Subcutaneous adipose tissue (tissue), 4 donors: ENCODE results near the gene RNF151. TPM values are rescaled to one million over a fixed set of nuclear protein-coding genes. Genes with fewer than 3 reads are reported as not detected.

Source experiments
- CTCF ChIP-seq: fragments of 450-650 bp; IDR thresholded peaks from one replicate; pipeline ENCODE4 v1.5.1; 2016; ENCODE audit warnings: low read depth, mild to moderate bottlenecking, control low read depth, antibody characterized with exemption, moderate library complexity
- total RNA-seq, 4 donors: library from RNA; depleted of rRNA; stranded (reverse); fragments of >200 nt; gene quantifications; one replicate each; pipeline ENCODE4 v1.1.0, GENCODE V29; 2016

The RNF151 gene
- total RNA-seq, 4 donors from 2014 or later = not detected

GRCh38 chr16:1922357-1922756 lies 44.3 kb upstream of the RNF151 start:
- TF ChIP-seq CTCF = no peak

GRCh38 chr16:1923299-1924034 lies 43.2 kb upstream of the RNF151 start:
- TF ChIP-seq CTCF = no peak

DNA sequence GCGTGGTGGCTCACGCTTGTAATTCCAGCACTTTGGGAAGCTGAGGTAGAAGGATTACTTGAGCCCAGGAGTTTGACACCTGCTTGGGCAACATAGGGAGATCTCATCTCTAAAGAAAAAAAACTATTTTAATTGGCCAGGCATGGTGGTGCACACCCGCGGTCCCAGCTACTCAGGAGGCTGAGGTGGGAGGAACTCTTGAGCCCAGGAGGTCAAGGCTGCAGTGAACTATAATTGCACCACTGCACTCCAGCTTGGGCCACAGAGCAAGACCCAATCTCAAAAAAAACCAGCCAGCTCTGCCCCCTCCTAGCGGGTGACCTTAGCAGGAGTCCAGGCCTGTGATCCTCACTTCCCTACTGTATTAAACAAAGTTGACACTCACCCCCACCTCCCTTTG lies 42.6 kb upstream of the RNF151 start:
- TF ChIP-seq CTCF = no peak

GRCh38 chr16:1926271-1926670 lies 40.4 kb upstream of the RNF151 start:
- TF ChIP-seq CTCF = no peak

GRCh38 chr16:1929105-1929504 lies 37.6 kb upstream of the RNF151 start:
- TF ChIP-seq CTCF = no peak

GRCh38 chr16:1929578-1930337 lies 36.9 kb upstream of the RNF151 start:
- TF ChIP-seq CTCF = no peak

DNA sequence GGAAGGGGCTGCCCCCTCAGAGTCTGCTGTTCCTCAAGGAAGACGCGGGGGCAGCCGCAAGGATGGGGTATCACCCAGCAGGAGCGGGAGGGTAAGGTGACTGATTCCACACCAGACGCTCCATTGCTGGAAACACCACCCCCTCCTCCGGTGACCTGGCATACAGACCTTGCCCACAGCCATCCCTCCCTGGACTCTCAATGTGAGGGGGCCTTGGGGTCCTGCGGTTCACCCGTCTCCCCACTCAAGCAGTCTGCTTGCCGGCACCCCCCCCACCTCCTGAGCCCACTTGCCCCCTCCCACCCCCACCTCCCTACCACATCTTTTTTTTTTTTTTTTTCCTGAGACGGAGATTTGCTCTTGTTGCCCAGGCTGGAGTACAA lies 36.3 kb upstream of the RNF151 start:
- no peak for TF ChIP-seq CTCF
